Osteoblast (primary cell): ENCODE measurements around the gene OR8K5. TPM values are rescaled to one million over a fixed set of nuclear protein-coding genes. Genes with fewer than 3 reads are reported as not detected.

Source experiments
- DNase-seq: peaks from one replicate; pipeline ENCODE4 v3.0.0; 2011; ENCODE audit warnings: low spot score, mixed read lengths; ENCODE audit not compliant: insufficient read length; ENCODE audit errors: missing footprints
- H2AFZ ChIP-seq: 2 replicates; pipeline ENCODE4 v1.6.0; 2011; ENCODE audit warnings: mild to moderate bottlenecking, low read length
- H3K27ac ChIP-seq: 2 replicates; pipeline ENCODE4 v1.5.1; 2011; ENCODE audit warnings: mild to moderate bottlenecking, low read depth, low read length, moderate library complexity
- H3K27me3 ChIP-seq: 2 replicates; pipeline ENCODE4 v1.6.0; 2012; ENCODE audit warnings: mild to moderate bottlenecking, control low read depth, inconsistent platforms, low read length, moderate library complexity; ENCODE audit not compliant: insufficient read depth
- H3K36me3 ChIP-seq: 2 replicates; pipeline ENCODE4 v1.5.1; 2011; ENCODE audit warnings: mild to moderate bottlenecking, low read length, control low read depth, moderate library complexity; ENCODE audit not compliant: insufficient read depth
- H3K4me1 ChIP-seq: 2 replicates; pipeline ENCODE4 v1.5.1; 2011; ENCODE audit warnings: mild to moderate bottlenecking, low read length, control low read depth, moderate library complexity; ENCODE audit not compliant: insufficient read depth
- H3K4me2 ChIP-seq: 2 replicates; pipeline ENCODE4 v1.6.0; 2011; ENCODE audit warnings: mild to moderate bottlenecking, low read length; ENCODE audit not compliant: insufficient read depth
- H3K4me3 ChIP-seq: fragments of 200-600 bp; sonication (generic); 3 replicates; pipeline ENCODE4 v1.5.1; 2012; ENCODE audit warnings: mild to moderate bottlenecking, low read length, inconsistent platforms; ENCODE audit not compliant: insufficient read depth
- H3K79me2 ChIP-seq: 2 replicates; pipeline ENCODE4 v1.6.0; 2012; ENCODE audit warnings: mild to moderate bottlenecking, low read length, control low read depth, inconsistent platforms; ENCODE audit not compliant: insufficient read depth
- H3K9me3 ChIP-seq: 2 replicates; pipeline ENCODE4 v1.5.1; 2011; ENCODE audit warnings: low read depth, low read length, control low read depth
- H4K20me1 ChIP-seq: 2 replicates; pipeline ENCODE4 v1.6.0; 2012; ENCODE audit warnings: mild to moderate bottlenecking, low read length, control low read depth; ENCODE audit not compliant: insufficient read depth
- total RNA-seq: library from RNA; depleted of rRNA; stranded (reverse); fragments of >200 nt; gene quantifications from 2 replicates; pipeline ENCODE4 v1.2.3, GENCODE V29; 2012
- TF ChIP-seq, protein P1 (sequence below): IDR thresholded peaks from 2 replicates; pipeline ENCODE4 v1.5.1; 2011; ENCODE audit warnings: mild to moderate bottlenecking, low read depth, low read length, moderate library complexity; ENCODE audit errors: extremely low read depth

Gene OR8K5
- total RNA-seq: not detected in 2 replicates

- Histone ChIP-seq H3K36me3 (no peaks in the 10 kb centered on the region), H2AFZ (no peak within 1 kb of the TSS), H3K27ac (no peak within 1 kb of the TSS), H3K4me3 (no peak within 1 kb of the TSS), H3K79me2 (no peaks in the 10 kb centered on the region), H3K4me2 (no peak within 1 kb of the TSS), H4K20me1 (no peaks in the 10 kb centered on the region), H3K27me3 (no peaks in the 10 kb centered on the region), H3K4me1 (no peaks in the 10 kb centered on the region), H3K9me3 (no peaks in the 10 kb centered on the region)
- no peak for DNase-seq
- TF ChIP-seq, protein P1, sequence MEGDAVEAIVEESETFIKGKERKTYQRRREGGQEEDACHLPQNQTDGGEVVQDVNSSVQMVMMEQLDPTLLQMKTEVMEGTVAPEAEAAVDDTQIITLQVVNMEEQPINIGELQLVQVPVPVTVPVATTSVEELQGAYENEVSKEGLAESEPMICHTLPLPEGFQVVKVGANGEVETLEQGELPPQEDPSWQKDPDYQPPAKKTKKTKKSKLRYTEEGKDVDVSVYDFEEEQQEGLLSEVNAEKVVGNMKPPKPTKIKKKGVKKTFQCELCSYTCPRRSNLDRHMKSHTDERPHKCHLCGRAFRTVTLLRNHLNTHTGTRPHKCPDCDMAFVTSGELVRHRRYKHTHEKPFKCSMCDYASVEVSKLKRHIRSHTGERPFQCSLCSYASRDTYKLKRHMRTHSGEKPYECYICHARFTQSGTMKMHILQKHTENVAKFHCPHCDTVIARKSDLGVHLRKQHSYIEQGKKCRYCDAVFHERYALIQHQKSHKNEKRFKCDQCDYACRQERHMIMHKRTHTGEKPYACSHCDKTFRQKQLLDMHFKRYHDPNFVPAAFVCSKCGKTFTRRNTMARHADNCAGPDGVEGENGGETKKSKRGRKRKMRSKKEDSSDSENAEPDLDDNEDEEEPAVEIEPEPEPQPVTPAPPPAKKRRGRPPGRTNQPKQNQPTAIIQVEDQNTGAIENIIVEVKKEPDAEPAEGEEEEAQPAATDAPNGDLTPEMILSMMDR: no peak
Measured at GRCh38 chr11:56160217-56160616, at the start of gene OR8K5. TSS of gene OR8K5 (minus strand) at chr11:56160317. CDS start at chr11:56160317, 0 bp downstream.

DNA sequence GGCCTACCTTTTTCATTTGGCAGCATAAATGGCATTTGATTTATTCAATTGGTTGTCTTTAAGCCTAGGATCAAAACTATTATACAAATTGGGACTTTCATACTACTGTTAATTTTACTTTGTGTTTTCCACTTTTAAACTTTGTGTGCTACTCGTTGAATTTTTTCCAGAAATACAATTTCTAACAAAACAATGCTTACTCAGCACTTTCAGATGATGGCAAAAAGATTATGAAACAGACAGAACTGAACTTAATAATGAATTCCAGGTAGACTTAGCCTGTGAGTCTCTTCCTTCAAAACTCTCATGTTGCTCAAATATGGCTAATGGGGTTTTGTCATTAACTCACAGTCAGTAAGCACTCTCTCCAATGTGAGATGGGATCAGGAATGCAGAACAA, 47.7 kb upstream of the OR8K5 start:
- Histone ChIP-seq H3K4me3 (no peak overlapping the region), H2AFZ (no peak overlapping the region), H3K27ac (no peak overlapping the region), H3K27me3 (no peaks in the 10 kb centered on the region), H4K20me1 (no peaks in the 10 kb centered on the region), H3K36me3 (no peaks in the 10 kb centered on the region), H3K9me3 (no peaks in the 10 kb centered on the region), H3K79me2 (no peaks in the 10 kb centered on the region), H3K4me2 (no peak overlapping the region), H3K4me1 (no peaks in the 10 kb centered on the region)
- no peak for DNase-seq
- TF ChIP-seq, protein P1: no peak

DNA sequence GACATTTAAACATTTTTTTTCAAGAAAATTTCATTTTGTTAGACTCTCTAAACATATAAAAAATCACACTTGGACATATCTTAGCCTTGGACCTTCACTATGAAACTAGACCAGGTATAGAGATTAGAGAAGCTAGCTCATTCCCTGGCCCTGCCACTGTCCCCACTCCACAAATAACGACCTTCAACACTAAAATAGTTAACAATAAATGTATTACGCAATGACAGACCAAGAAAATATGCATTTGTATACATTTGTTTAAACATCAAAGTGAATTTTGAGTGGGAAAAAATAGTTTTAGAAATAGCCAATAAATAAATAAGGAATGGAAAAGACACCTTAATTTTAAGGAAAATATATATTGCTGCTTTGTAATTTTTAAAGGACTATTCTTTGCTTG, 37.2 kb upstream of the OR8K5 start:
- Histone ChIP-seq H3K4me1 (no peaks in the 10 kb centered on the region), H3K4me3 (no peak overlapping the region), H3K4me2 (no peak overlapping the region), H3K27ac (no peak overlapping the region), H3K79me2 (no peaks in the 10 kb centered on the region), H3K27me3 (no peaks in the 10 kb centered on the region), H4K20me1 (no peaks in the 10 kb centered on the region), H3K36me3 (no peaks in the 10 kb centered on the region), H3K9me3 (no peaks in the 10 kb centered on the region), H2AFZ (no peak overlapping the region)
- DNase-seq: no peak
- TF ChIP-seq, protein P1: no peak

DNA sequence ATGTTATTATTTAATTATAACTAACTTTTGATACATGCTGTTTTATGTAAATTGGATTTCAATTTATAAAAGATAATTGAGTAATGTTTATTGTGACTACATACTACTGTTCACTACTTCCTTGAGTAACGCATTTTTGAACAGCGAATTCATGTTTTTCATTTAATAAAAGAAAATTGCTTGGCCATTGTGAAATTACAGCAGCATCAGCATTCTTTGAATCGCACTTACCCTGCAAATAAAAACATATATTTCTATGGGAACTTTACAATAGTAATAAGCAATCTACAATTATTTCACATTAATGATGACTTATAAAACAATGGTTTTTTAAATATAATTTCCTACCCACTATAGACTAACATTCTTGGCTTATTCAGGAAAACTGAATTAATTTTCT, 36.6 kb upstream of the OR8K5 start:
- Histone ChIP-seq H2AFZ (no peak overlapping the region), H4K20me1 (no peaks in the 10 kb centered on the region), H3K36me3 (no peaks in the 10 kb centered on the region), H3K27me3 (no peaks in the 10 kb centered on the region), H3K4me2 (no peak overlapping the region), H3K4me1 (no peaks in the 10 kb centered on the region), H3K79me2 (no peaks in the 10 kb centered on the region), H3K4me3 (no peak overlapping the region), H3K9me3 (no peaks in the 10 kb centered on the region), H3K27ac (no peak overlapping the region)
- no peak for DNase-seq
- TF ChIP-seq, protein P1: no peak
